Gastrocnemius medialis (tissue), 4 donors: ENCODE data around the gene SETD4. TPM values are rescaled to one million over a fixed set of nuclear protein-coding genes. Genes with fewer than 3 reads are reported as not detected.

ENCODE experiments used
- ATAC-seq, 2 donors: fragments of 150-250 bp; one replicate each; pipeline ENCODE4 v1.9.1; 2016
- DNase-seq, 2 donors: peaks; one replicate each; pipeline ENCODE4 v3.0.0-alpha.2; 2019
- H3K27ac ChIP-seq, 4 donors: fragments of 200-600 bp; sonication (generic); 1 replicate in 1 of 4; 2 replicates in 3 of 4; pipeline ENCODE4 v1.5.1; 2016 to 2018; ENCODE audit warnings: mild to moderate bottlenecking in 2 of 4, moderate library complexity in 1 of 4
- H3K27me3 ChIP-seq, 3 donors: fragments of 200-600 bp; sonication (generic) in 2 of 3; 1 replicate in 1 of 3; 2 replicates in 2 of 3; pipeline versions ENCODE4 v1.5.1 to v1.6.0; 2016 to 2019; ENCODE audit warnings: mild to moderate bottlenecking in 1 of 3, moderate library complexity in 1 of 3
- H3K36me3 ChIP-seq, 2 donors: fragments of 200-600 bp; sonication (generic) in 1 of 2; one replicate each; pipeline ENCODE4 v1.5.1; 2017 to 2018
- H3K4me1 ChIP-seq, 2 donors: fragments of 200-600 bp; sonication (generic) in 1 of 2; one replicate each; pipeline ENCODE4 v1.5.1; 2016 to 2017; ENCODE audit warnings: mild to moderate bottlenecking in 2 of 2
- H3K4me3 ChIP-seq, 4 donors: fragments of 200-600 bp; sonication (generic) in 3 of 4; 1 replicate in 1 of 4; 2 replicates in 3 of 4; pipeline ENCODE4 v1.5.1; 2016 to 2019; ENCODE audit warnings: mild to moderate bottlenecking in 2 of 4
- H3K9me3 ChIP-seq, 3 donors: fragments of 200-600 bp; sonication (generic) in 2 of 3; 1 replicate in 1 of 3; 2 replicates in 2 of 3; pipeline ENCODE4 v1.5.1; 2016 to 2019
- CTCF ChIP-seq, 5 experiments: fragments of 450-650 bp in 3 of 5; fragments of 200-600 bp in 2 of 5; sonication (generic) in 2 of 5; IDR thresholded peaks in 4 of 5; conservative IDR thresholded peaks in 1 of 5; 1 replicate in 4 of 5; 2 replicates in 1 of 5; pipeline ENCODE4 v1.5.1; 2016 to 2019; ENCODE audit warnings: antibody characterized with exemption in 5 of 5, mild to moderate bottlenecking in 3 of 5, moderate library complexity in 3 of 5
- POLR2A ChIP-seq, 2 donors: fragments of 450-650 bp; IDR thresholded peaks; one replicate each; pipeline ENCODE4 v1.6.1; 2017; ENCODE audit warnings: antibody characterized with exemption in 2 of 2, mild to moderate bottlenecking in 2 of 2, moderate library complexity in 2 of 2
- in situ Hi-C, 4 donors: fragments of 200-750 bp; cut with MboI; loops; one replicate each; pipeline versions ENCODE4 v1.15.0 to v1.8.0; 2017; ENCODE audit warnings: low sequenced_read_pairs in 4 of 4
- intact Hi-C: fragments of 100-400 bp; cut with DNase I; formaldehyde crosslinking; loops from one replicate; pipeline ENCODE4 v1.15.1; 2023; ENCODE audit warnings: low total_unique reads
- total RNA-seq, 4 donors: library from RNA; depleted of rRNA; stranded (reverse); fragments of >200 nt; gene quantifications; one replicate each; pipeline versions ENCODE4 v1.1.0 to v1.2.3, GENCODE V29; 2016

Gene SETD4
- total RNA-seq, 4 donors from 2014 or later, result 5.9 to 21.7 (median 16.7) TPM

DNA sequence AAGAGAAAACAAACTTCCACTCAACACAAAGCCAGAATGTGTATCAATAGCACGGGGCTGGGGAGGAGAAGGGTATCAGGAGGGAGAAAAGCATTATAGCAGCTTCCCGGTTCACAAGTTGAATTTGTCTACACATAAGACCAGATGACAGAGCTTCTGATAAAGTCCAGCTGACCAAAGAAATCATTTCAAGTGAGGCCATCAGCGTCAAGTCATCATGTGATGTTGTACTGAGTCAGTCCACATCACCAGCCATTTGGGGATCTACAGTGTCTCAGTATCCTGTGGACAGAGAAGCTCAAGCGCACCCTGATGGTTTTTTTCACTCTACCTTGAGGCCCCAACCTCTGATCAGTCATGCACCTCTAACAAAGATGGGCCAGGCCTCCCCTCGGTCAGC is 33.0 kb downstream of the SETD4 start:
- DNase-seq, result no peak
- H3K4me3 ChIP-seq, result no peak overlapping the region
- H3K9me3 ChIP-seq, result no peaks in the 10 kb centered on the region
- TF ChIP-seq CTCF (IDR thresholded peaks at IDR 0.05 in 4 of 5, conservative IDR thresholded peaks at IDR 0.05 in 1 of 5) (no peak), POLR2A (IDR thresholded peaks at IDR 0.05) (no peak)
- intact Hi-C loops, result loop anchor here (5.0 kb wide), 1 partner anchor 1280 kb away; no protein-coding TSS in a partner anchor
- no peaks in the 10 kb centered on the region for H3K36me3 ChIP-seq
- H3K27ac ChIP-seq, result no peak overlapping the region
- no peaks in the 10 kb centered on the region for H3K27me3 ChIP-seq
- peaks cover 3 to 4% of the 10 kb centered on the region in 2 donors for H3K4me1 ChIP-seq
- ATAC-seq, result no peak
- in situ Hi-C loops, result no loop called here

DNA sequence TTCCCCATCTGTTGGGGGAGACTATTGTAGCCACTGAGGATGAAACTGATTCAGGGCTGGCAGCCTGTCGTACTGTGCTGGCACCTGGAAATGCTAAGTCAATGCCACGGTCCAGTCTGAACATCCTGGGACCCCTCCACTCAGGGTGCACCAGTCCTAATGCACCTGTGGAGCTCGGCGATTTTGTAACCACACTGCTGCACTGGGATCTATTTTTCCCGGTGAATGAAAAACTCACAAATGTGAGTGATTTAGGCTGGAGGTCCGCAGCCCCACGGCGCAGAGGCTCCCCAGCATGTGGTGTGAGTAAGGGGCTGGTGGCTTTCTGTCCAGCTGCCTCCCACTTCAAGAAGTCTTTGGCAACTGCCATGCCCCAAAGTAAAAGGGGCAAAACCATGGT is 35.5 kb downstream of the SETD4 start:
- ATAC-seq, result no peak
- in situ Hi-C loops, result no loop called here
- intact Hi-C loops, result loop anchor here (5.0 kb wide), 1 partner anchor 1277 kb away; no protein-coding TSS in a partner anchor

DNA sequence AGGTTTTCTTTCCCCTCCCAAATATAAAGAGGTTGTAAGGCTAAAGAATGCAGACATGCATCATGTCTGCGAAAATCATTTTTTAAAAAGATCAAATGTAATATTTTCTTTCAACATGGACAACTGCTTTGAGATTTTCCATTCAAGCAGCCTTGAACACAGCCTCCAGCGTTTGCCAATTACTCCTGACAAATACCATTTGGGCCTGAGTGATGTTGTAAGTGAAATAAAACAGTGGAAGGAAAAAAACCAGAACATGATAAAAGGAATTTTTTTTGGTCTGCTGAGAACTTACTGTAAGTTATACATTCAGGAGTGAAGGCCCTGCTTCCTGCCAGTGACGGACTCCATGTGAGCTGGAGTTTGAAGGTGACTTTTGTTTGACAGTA is 37.2 kb downstream of the SETD4 start:
- ATAC-seq (no peak), DNase-seq (no peak)
- Histone ChIP-seq H3K9me3 (no peaks in the 10 kb centered on the region), H3K27me3 (no peaks in the 10 kb centered on the region), H3K4me1 (peaks cover 0 to under 1% of the 10 kb centered on the region in 2 donors), H3K27ac (no peak overlapping the region), H3K36me3 (no peaks in the 10 kb centered on the region), H3K4me3 (no peak overlapping the region)
- TF ChIP-seq POLR2A (IDR thresholded peaks at IDR 0.05), result no peak
- no peak for TF ChIP-seq CTCF (IDR thresholded peaks at IDR 0.05 in 4 of 5, conservative IDR thresholded peaks at IDR 0.05 in 1 of 5)
- intact Hi-C loops, result no loop called here
- in situ Hi-C loops, result no loop called here

More for the DNA sequence above, 35.5 kb downstream of the SETD4 start:
- no peak for DNase-seq
- Histone ChIP-seq H3K4me3 (no peak overlapping the region), H3K36me3 (no peaks in the 10 kb centered on the region), H3K4me1 (peaks cover 3 to 4% of the 10 kb centered on the region in 2 donors), H3K27ac (no peak overlapping the region), H3K9me3 (no peaks in the 10 kb centered on the region), H3K27me3 (no peaks in the 10 kb centered on the region)
- TF ChIP-seq POLR2A (IDR thresholded peaks at IDR 0.05), result no peak
- TF ChIP-seq CTCF (IDR thresholded peaks at IDR 0.05 in 4 of 5, conservative IDR thresholded peaks at IDR 0.05 in 1 of 5), result no peak

DNA sequence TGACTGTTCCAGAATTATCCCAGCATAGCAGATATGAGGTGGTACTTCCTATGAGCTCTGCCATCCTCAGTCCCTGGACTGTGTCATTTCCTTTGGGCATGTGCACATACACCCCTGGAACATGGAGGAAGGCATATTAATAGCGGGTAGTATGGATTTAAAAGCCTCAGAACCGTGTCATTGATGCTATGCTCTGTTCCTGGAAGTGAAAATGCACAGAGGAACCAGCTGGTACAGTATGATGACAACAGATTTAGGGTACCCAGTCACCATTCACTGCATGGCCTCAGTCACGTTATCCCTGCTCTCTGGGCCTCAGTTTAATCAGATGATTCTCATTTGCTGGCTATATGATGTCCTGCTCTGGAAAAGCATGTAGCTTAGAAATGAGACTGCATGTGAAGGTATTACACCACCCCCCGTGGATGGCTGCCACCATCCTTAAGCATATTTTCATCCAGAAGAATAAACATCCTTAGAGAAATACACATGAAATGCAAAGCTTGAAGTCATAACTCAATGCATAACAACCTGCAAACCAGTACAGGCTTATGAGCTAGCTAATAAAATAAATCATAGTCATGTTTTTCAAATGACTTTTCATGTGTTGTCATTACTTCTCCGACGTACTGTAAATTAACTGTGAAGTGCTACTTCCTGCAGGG is 37.8 kb downstream of the SETD4 start:
- in situ Hi-C loops, result no loop called here
- ATAC-seq, result no peak

More for the DNA sequence above, 37.8 kb downstream of the SETD4 start:
- intact Hi-C loops, result no loop called here
- Histone ChIP-seq H3K9me3 (no peaks in the 10 kb centered on the region), H3K4me1 (no peaks in the 10 kb centered on the region), H3K27ac (no peak overlapping the region), H3K27me3 (no peaks in the 10 kb centered on the region), H3K36me3 (no peaks in the 10 kb centered on the region), H3K4me3 (no peak overlapping the region)
- TF ChIP-seq POLR2A (IDR thresholded peaks at IDR 0.05) (no peak), CTCF (IDR thresholded peaks at IDR 0.05 in 4 of 5, conservative IDR thresholded peaks at IDR 0.05 in 1 of 5) (no peak)
- DNase-seq, result no peak
